HepG2 (cell line): ENCODE results near the gene DNAAF1. TPM values are rescaled to one million over a fixed set of nuclear protein-coding genes. Genes with fewer than 3 reads are reported as not detected.

Experiments
- EEA1 ChIP-seq: sonication (generic); formaldehyde crosslinking; IDR thresholded peaks from 2 replicates; pipeline ENCODE4 v1.5.1; 2020; ENCODE audit warnings: mild to moderate bottlenecking, missing genetic modification reagents, borderline replicate concordance
- HOXA5 ChIP-seq: sonication (generic); formaldehyde crosslinking; IDR thresholded peaks from 2 replicates; pipeline ENCODE4 v1.4.0; 2020; ENCODE audit warnings: missing genetic modification reagents
- IRF1 ChIP-seq: sonication (generic); formaldehyde crosslinking; IDR thresholded peaks from 2 replicates; pipeline ENCODE4 v1.4.0; 2020; ENCODE audit warnings: low read depth, mild to moderate bottlenecking, missing genetic modification reagents
- KIAA2018 ChIP-seq: sonication (generic); formaldehyde crosslinking; IDR thresholded peaks from 2 replicates; pipeline ENCODE4 v1.5.0; 2020; ENCODE audit warnings: mild to moderate bottlenecking, missing genetic modification reagents, borderline replicate concordance
- MYPOP ChIP-seq: sonication (generic); formaldehyde crosslinking; IDR thresholded peaks from 2 replicates; pipeline ENCODE4 v1.8.1; 2023; ENCODE audit warnings: mild to moderate bottlenecking, moderate library complexity, missing genetic modification reagents
- RFXAP ChIP-seq: sonication (generic); formaldehyde crosslinking; IDR thresholded peaks from 2 replicates; pipeline ENCODE4 v1.4.0; 2020; ENCODE audit warnings: missing genetic modification reagents, borderline replicate concordance
- TAF1 ChIP-seq: sonication (generic); formaldehyde crosslinking; IDR thresholded peaks from 2 replicates; pipeline ENCODE4 v1.4.0; 2020; ENCODE audit warnings: missing genetic modification reagents
- ZNF407 ChIP-seq: sonication (generic); formaldehyde crosslinking; IDR thresholded peaks from one replicate; pipeline ENCODE4 v1.5.1; 2020; ENCODE audit warnings: mild to moderate bottlenecking, missing genetic modification reagents; ENCODE audit errors: not compliant biosample characterization
- ZNF674 ChIP-seq: sonication (generic); formaldehyde crosslinking; IDR thresholded peaks from 2 replicates; pipeline ENCODE4 v1.5.0; 2020; ENCODE audit warnings: low read depth, mild to moderate bottlenecking, missing genetic modification reagents
- polyA plus RNA-seq, 8 experiments: library from polyadenylated mRNA; depleted of rRNA in 3 of 8; stranded (reverse) in 7 of 8; unstranded in 1 of 8; fragments of >200 nt; fragmentation: Illumina TruSeq in 4 of 8; extraction: Trizol in 4 of 8; gene quantifications; 2 replicates each; pipeline versions ENCODE4 v1.2.1 to v1.2.3, GENCODE V29; 2011 to 2016; ENCODE audit warnings: low read depth in 4 of 8, missing spikeins in 1 of 8, mixed read lengths in 1 of 8; ENCODE audit not compliant: insufficient read depth in 1 of 8
- total RNA-seq, 5 experiments: library from RNA; depleted of rRNA; stranded (reverse); fragments of >200 nt; fragmentation: Illumina TruSeq; extraction: Trizol; gene quantifications; 2 replicates each; pipeline ENCODE4 v1.2.3, GENCODE V29; 2016; ENCODE audit warnings: low read depth in 1 of 5

DNAAF1 gene
- total and polyA plus RNA-seq, 2 of the 13 experiments (the other 11 are each of a cell fraction or from before 2014, with no cell fraction given), result 0.04 TPM; not detected in 1

- TF ChIP-seq KIAA2018 (no peak), ZNF674 (CRISPR knock-in tag) (no peak), EEA1 (CRISPR knock-in tag) (peak; percentile 85; the same call in 1 of the 2 replicates), HOXA5 (CRISPR knock-in tag) (peak; percentile 78), ZNF407 (CRISPR knock-in tag) (no peak), MYPOP (CRISPR knock-in tag) (peak; percentile 41; the same call in 1 of the 2 replicates), IRF1 (CRISPR knock-in tag) (no peak), TAF1 (no peak; the same call in 1 of the 2 replicates), RFXAP (CRISPR knock-in tag) (peak; percentile 84; the same call in 1 of the 2 replicates)
Measured at GRCh38 chr16:84144859-84145639, at the start of gene DNAAF1, which contains the start of gene HSDL1 (continued).
